ENCODE measurements around the gene JUNB. TPM values are rescaled to one million over a fixed set of nuclear protein-coding genes. Genes with fewer than 3 reads are reported as not detected.
A peak's percentile ranks its signal among the peaks of the same experiment; 100 is the strongest.
"Not testable (repeated sequence)": the region's sequence is repeated elsewhere in the genome, so short reads cannot be mapped to it uniquely, and the experiment has no call there.

JUNB gene
- total RNA-seq, 1 experiment from 2014 or later, result 6.6 TPM

GRCh38 chr19:12815088-12815487, 23.8 kb downstream of the JUNB start (continued):
- TF ChIP-seq, protein P1, sequence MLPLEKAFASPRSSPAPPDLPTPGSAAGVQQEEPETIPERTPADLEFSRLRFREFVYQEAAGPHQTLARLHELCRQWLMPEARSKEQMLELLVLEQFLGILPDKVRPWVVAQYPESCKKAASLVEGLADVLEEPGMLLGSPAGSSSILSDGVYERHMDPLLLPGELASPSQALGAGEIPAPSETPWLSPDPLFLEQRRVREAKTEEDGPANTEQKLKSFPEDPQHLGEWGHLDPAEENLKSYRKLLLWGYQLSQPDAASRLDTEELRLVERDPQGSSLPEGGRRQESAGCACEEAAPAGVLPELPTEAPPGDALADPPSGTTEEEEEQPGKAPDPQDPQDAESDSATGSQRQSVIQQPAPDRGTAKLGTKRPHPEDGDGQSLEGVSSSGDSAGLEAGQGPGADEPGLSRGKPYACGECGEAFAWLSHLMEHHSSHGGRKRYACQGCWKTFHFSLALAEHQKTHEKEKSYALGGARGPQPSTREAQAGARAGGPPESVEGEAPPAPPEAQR (CRISPR knock-in tag; IDR thresholded peaks at IDR 0.05), result no peak
- TF ChIP-seq RELA (CRISPR knock-in tag; IDR thresholded peaks at IDR 0.05; ENCODE audit: borderline replicate concordance), result no peak
- TF ChIP-seq FOXK1 (CRISPR knock-in tag; IDR thresholded peaks at IDR 0.05), result no peak

GRCh38 chr19:12817188-12817587, 25.9 kb downstream of the JUNB start:
- ATAC-seq; DNase-seq (ENCODE audit: low spot score); H3K27me3 Mint-ChIP-seq (ENCODE audit: low read depth); H3K27ac Mint-ChIP-seq; POLR2A ChIA-PET; H3K9me3 Mint-ChIP-seq; H3K4me3 Mint-ChIP-seq; H3K4me1 Mint-ChIP-seq: not testable (repeated sequence)
- CTCF ChIA-PET, result interaction anchor here (1.2 to 3.6 kb wide), 2 partner anchors 8 to 57 kb away, joined by 3 to 11 read pairs; no protein-coding TSS in a partner anchor
- H3K36me3 Mint-ChIP-seq, result peaks cover 19% of the 10 kb centered on the region

DNA sequence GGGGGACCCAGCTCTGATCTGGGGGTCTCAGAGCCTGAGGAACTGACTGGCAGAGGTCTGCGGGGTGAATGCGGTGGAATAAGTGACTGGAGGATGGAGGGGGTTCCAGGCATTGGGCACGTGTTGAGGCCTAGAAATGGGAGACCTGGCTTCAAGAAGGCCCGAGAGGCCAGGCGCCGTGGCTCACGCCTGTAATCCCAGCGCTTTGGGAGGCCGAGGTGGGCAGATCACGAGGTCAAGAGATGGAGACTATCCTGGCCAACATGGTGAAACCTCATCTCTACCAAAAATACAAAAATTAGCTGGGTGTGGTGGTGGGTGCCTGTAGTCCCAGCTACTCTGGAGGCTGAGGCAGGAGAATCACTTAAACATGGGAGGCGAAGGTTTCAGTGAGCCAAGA, 26.5 kb downstream of the JUNB start:
- DNase-seq (ENCODE audit: low spot score); H3K4me1 Mint-ChIP-seq; H3K4me3 Mint-ChIP-seq; H3K27ac Mint-ChIP-seq; H3K9me3 Mint-ChIP-seq; ATAC-seq; H3K27me3 Mint-ChIP-seq (ENCODE audit: low read depth); POLR2A ChIA-PET: not testable (repeated sequence)
- H3K36me3 Mint-ChIP-seq, result peaks cover 18% of the 10 kb centered on the region
- CTCF ChIA-PET, result interaction anchor here (0.7 to 3.6 kb wide), 2 partner anchors 7 to 56 kb away, joined by 5 to 11 read pairs; no protein-coding TSS in a partner anchor

DNA sequence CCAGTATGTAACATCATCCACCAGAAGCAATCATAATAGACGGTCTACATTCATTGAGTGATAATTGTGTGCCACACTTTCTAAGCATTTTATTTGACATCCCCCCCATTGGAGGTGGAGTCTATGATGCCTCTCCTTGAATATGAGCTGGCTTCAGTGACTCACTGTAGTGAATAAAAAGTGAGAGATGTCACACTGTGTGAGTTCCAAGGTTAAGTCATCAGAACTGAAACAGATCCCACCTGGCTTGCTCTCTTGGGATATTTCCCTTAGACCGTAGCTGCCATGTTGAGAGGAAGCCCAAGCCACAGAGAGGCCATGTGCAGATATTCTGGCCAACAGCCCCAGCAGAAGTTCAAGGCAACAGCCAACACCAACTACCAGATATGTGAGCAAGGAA, 30.5 kb downstream of the JUNB start:
- H3K9me3 Mint-ChIP-seq, result peaks cover 4% of the 10 kb centered on the region; the same call in 1 of the 2 replicates
- no peak overlapping the region for H3K4me3 Mint-ChIP-seq
- peak overlapping the region; percentile 59 for H3K27ac Mint-ChIP-seq
- DNase-seq (ENCODE audit: low spot score), result no peak
- H3K27me3 Mint-ChIP-seq (ENCODE audit: low read depth), result peaks cover 6% of the 10 kb centered on the region; the same call in 1 of the 2 replicates
- ATAC-seq, result no peak
- TF ChIP-seq E2F5 (CRISPR knock-in tag; IDR thresholded peaks at IDR 0.05), result no peak
- TF ChIP-seq TP53 (CRISPR knock-in tag; IDR thresholded peaks at IDR 0.05), result no peak
- TF ChIP-seq ZNF512 (CRISPR knock-in tag; IDR thresholded peaks at IDR 0.05; ENCODE audit: borderline replicate concordance), result no peak
- no peak for TF ChIP-seq PREB (CRISPR knock-in tag; IDR thresholded peaks at IDR 0.05; ENCODE audit: borderline replicate concordance)
- TF ChIP-seq ZNF671 (CRISPR knock-in tag; IDR thresholded peaks at IDR 0.05), result no peak
- TF ChIP-seq, protein P2, sequence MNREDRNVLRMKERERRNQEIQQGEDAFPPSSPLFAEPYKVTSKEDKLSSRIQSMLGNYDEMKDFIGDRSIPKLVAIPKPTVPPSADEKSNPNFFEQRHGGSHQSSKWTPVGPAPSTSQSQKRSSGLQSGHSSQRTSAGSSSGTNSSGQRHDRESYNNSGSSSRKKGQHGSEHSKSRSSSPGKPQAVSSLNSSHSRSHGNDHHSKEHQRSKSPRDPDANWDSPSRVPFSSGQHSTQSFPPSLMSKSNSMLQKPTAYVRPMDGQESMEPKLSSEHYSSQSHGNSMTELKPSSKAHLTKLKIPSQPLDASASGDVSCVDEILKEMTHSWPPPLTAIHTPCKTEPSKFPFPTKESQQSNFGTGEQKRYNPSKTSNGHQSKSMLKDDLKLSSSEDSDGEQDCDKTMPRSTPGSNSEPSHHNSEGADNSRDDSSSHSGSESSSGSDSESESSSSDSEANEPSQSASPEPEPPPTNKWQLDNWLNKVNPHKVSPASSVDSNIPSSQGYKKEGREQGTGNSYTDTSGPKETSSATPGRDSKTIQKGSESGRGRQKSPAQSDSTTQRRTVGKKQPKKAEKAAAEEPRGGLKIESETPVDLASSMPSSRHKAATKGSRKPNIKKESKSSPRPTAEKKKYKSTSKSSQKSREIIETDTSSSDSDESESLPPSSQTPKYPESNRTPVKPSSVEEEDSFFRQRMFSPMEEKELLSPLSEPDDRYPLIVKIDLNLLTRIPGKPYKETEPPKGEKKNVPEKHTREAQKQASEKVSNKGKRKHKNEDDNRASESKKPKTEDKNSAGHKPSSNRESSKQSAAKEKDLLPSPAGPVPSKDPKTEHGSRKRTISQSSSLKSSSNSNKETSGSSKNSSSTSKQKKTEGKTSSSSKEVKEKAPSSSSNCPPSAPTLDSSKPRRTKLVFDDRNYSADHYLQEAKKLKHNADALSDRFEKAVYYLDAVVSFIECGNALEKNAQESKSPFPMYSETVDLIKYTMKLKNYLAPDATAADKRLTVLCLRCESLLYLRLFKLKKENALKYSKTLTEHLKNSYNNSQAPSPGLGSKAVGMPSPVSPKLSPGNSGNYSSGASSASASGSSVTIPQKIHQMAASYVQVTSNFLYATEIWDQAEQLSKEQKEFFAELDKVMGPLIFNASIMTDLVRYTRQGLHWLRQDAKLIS (CRISPR knock-in tag; IDR thresholded peaks at IDR 0.05; ENCODE audit: borderline replicate concordance), result no peak
- no peak for TF ChIP-seq NR3C1 (CRISPR knock-in tag; conservative IDR thresholded peaks at IDR 0.05; ENCODE audit: low read depth)
- no peak for TF ChIP-seq RORB (CRISPR knock-in tag; IDR thresholded peaks at IDR 0.05)
- no peak for TF ChIP-seq HMGXB4 (CRISPR knock-in tag; IDR thresholded peaks at IDR 0.05)
- no peak for TF ChIP-seq NFYB (CRISPR knock-in tag; conservative IDR thresholded peaks at IDR 0.05; ENCODE audit: low read depth)
- no peak for TF ChIP-seq RELA (CRISPR knock-in tag; IDR thresholded peaks at IDR 0.05; ENCODE audit: borderline replicate concordance)
- no peak for TF ChIP-seq CTCF (IDR thresholded peaks at IDR 0.05)
- TF ChIP-seq ZNF423 (CRISPR knock-in tag; IDR thresholded peaks at IDR 0.05), result no peak
- no peak for TF ChIP-seq ELF4 (CRISPR knock-in tag; IDR thresholded peaks at IDR 0.05; ENCODE audit: low read depth)
- ChIA-PET POLR2A (no interaction called here), CTCF (interaction anchor here (0.5 kb wide), 1 partner anchor 148 kb away, joined by 3 read pairs; no protein-coding TSS in a partner anchor)
- no peaks in the 10 kb centered on the region for H3K36me3 Mint-ChIP-seq
- peaks cover 11% of the 10 kb centered on the region for H3K4me1 Mint-ChIP-seq

Data from WTC11 (cell line).